B cell (primary cell): Measurements from ENCODE around the gene HLA-C. TPM values are rescaled to one million over a fixed set of nuclear protein-coding genes. Genes with fewer than 3 reads are reported as not detected.
"Not testable (repeated sequence)": the region's sequence is repeated elsewhere in the genome, so short reads cannot be mapped to it uniquely, and the experiment has no call there.

Experiments
- ATAC-seq: fragments of 200-7000 bp; cut with Tn5 transposase; one replicate; pipeline ENCODE4 v1.10.0; 2021; ENCODE audit warnings: low read depth, mild to moderate bottlenecking, moderate number of reproducible peaks, moderate library complexity
- CTCF ChIA-PET: fragments of 350-600 bp; sonication (Branson Sonifier 250); formaldehyde crosslinking; loops from one replicate; lab custom pipeline; 2021; ENCODE audit warnings: antibody characterized with exemption, inconsistent platforms; lab: Charles Lee
- POLR2A ChIA-PET: fragments of 350-600 bp; sonication (Branson Sonifier 250); formaldehyde crosslinking; loops from one replicate; lab custom pipeline; 2021; ENCODE audit warnings: antibody characterized with exemption; lab: Charles Lee
- DNase-seq: peaks from one replicate; pipeline ENCODE4 v3.0.0; 2013
- H2AFZ ChIP-seq: 2 replicates; pipeline ENCODE4 v1.6.1; 2012; ENCODE audit warnings: mild to moderate bottlenecking, low read depth, low read length; ENCODE audit not compliant: insufficient read depth, poor library complexity, severe bottlenecking
- H3K27ac ChIP-seq, 2 donors: 1 replicate in 1 of 2; 2 replicates in 1 of 2; pipeline ENCODE4 v1.5.1; 2012 to 2013; ENCODE audit warnings: low read length in 2 of 2, mild to moderate bottlenecking in 2 of 2, moderate library complexity in 1 of 2
- H3K27me3 ChIP-seq, 4 experiments: fragments of 200-600 bp in 1 of 4; sonication (generic) in 1 of 4; replicated peaks in 1 of 4; 1 replicate in 2 of 4; 2 replicates in 2 of 4; pipeline versions ENCODE4 v1.6.1 to v1.7.0; 2013 to 2016; ENCODE audit warnings: low read length in 3 of 4, mild to moderate bottlenecking in 2 of 4, mixed read lengths in 1 of 4, moderate library complexity in 1 of 4; ENCODE audit not compliant: insufficient read depth in 4 of 4, control insufficient read depth in 3 of 4; ENCODE audit errors: control extremely low read depth in 1 of 4
- H3K36me3 ChIP-seq, 2 experiments: replicated peaks in 1 of 2; 1 replicate in 1 of 2; 2 replicates in 1 of 2; pipeline versions ENCODE4 v1.6.1 to v1.7.1; 2013; ENCODE audit warnings: low read length in 1 of 2; ENCODE audit not compliant: insufficient read depth in 2 of 2, control insufficient read depth in 1 of 2; ENCODE audit errors: control extremely low read depth in 1 of 2, extremely low read depth in 1 of 2
- H3K4me1 ChIP-seq, 2 donors: fragments of 200-600 bp in 1 of 2; sonication (generic) in 1 of 2; 1 replicate in 1 of 2; 2 replicates in 1 of 2; pipeline versions ENCODE4 v1.5.1 to v1.6.1; 2013 to 2017; ENCODE audit warnings: low read length in 2 of 2; ENCODE audit not compliant: control insufficient read depth in 2 of 2, insufficient read depth in 2 of 2
- H3K4me2 ChIP-seq: replicated peaks from 2 replicates; pipeline ENCODE3; 2012; ENCODE audit warnings: mild to moderate bottlenecking, low read depth, low read length; ENCODE audit not compliant: poor library complexity, severe bottlenecking
- H3K4me3 ChIP-seq, 5 experiments: fragments of 200-600 bp in 1 of 5; sonication (generic) in 1 of 5; 1 replicate in 3 of 5; 2 replicates in 2 of 5; pipeline versions ENCODE4 v1.5.1 to v1.7.0; 2011 to 2016; ENCODE audit warnings: low read length in 4 of 5, mild to moderate bottlenecking in 4 of 5, low read depth in 2 of 5, control low read depth in 1 of 5, moderate library complexity in 1 of 5; ENCODE audit not compliant: insufficient read depth in 1 of 5; ENCODE audit errors: control extremely low read depth in 1 of 5, extremely low read depth in 1 of 5
- H3K79me2 ChIP-seq: fragments of 200-600 bp; sonication (generic); one replicate; pipeline ENCODE4 v1.6.0; 2016; ENCODE audit warnings: low read length; ENCODE audit not compliant: control insufficient read depth, insufficient read depth
- H3K9ac ChIP-seq: fragments of 200-600 bp; sonication (generic); 2 replicates; pipeline ENCODE4 v1.6.1; 2017; ENCODE audit warnings: mild to moderate bottlenecking, low read length, moderate library complexity
- H3K9me3 ChIP-seq, 3 donors: one replicate each; pipeline versions ENCODE4 v1.6.1 to v1.7.1; 2013; ENCODE audit warnings: low read length in 2 of 3; ENCODE audit not compliant: control insufficient read depth in 2 of 3, insufficient read depth in 1 of 3; ENCODE audit errors: control extremely low read depth in 1 of 3
- H4K20me1 ChIP-seq: 2 replicates; pipeline ENCODE4 v1.6.0; 2012; ENCODE audit warnings: mild to moderate bottlenecking, low read length; ENCODE audit not compliant: insufficient read depth, control insufficient read depth, poor library complexity, severe bottlenecking
- H3K27ac Mint-ChIP-seq: one replicate; pipeline ENCODE4 v1.8.0; 2021; ENCODE audit warnings: mixed read lengths
- H3K27me3 Mint-ChIP-seq: one replicate; pipeline ENCODE4 v1.8.0; 2021; ENCODE audit warnings: mixed read lengths
- H3K4me1 Mint-ChIP-seq: one replicate; pipeline ENCODE4 v1.8.0; 2021; ENCODE audit warnings: mixed read lengths
- H3K4me3 Mint-ChIP-seq: one replicate; pipeline ENCODE4 v1.8.0; 2021; ENCODE audit warnings: mixed read lengths
- H3K9me3 Mint-ChIP-seq: one replicate; pipeline ENCODE4 v1.8.0; 2022; ENCODE audit warnings: mixed read lengths; ENCODE audit not compliant: insufficient read depth
- EZH2 ChIP-seq: IDR thresholded peaks from 2 replicates; pipeline ENCODE4 v1.6.1; 2012; ENCODE audit warnings: borderline replicate concordance, low read depth, mild to moderate bottlenecking, moderate library complexity, low read length; ENCODE audit not compliant: insufficient read depth, poor library complexity, severe bottlenecking
- WGBS: methylation state at CpG from one replicate; pipeline ENCODE4 v1.1.5; 2013; ENCODE audit warnings: missing lambda C conversion rate; ENCODE audit not compliant: insufficient coverage; 5-methylcytosine and 5-hydroxymethylcytosine counted together
- intact Hi-C: fragments of 100-400 bp; cut with micrococcal nuclease; formaldehyde crosslinking; loops from one replicate; pipeline ENCODE4 v1.10.0; 2022
- polyA plus RNA-seq: library from polyadenylated mRNA; depleted of rRNA; stranded (reverse); fragments of >200 nt; gene quantifications from 2 replicates; pipeline ENCODE4 v1.2.3, GENCODE V29; 2012
- total RNA-seq, 2 donors: library from RNA; stranded (reverse); fragments of 120-200 nt in 1 of 2; gene quantifications; 1 replicate in 1 of 2; 2 replicates in 1 of 2; pipeline versions ENCODE4 v1.2.3 to v1.2.4, GENCODE V29; 2013 to 2022
- TF ChIP-seq, protein P1 (sequence below): fragments of 200-600 bp; IDR thresholded peaks from one replicate; pipeline ENCODE4 v1.8.0; 2022; ENCODE audit warnings: antibody characterized with exemption, mild to moderate bottlenecking

HLA-C gene
- total and polyA plus RNA-seq, 2 donors (not counting 1 experiment from before 2014, with no cell fraction given) = 998 to 1,983 TPM

DNA sequence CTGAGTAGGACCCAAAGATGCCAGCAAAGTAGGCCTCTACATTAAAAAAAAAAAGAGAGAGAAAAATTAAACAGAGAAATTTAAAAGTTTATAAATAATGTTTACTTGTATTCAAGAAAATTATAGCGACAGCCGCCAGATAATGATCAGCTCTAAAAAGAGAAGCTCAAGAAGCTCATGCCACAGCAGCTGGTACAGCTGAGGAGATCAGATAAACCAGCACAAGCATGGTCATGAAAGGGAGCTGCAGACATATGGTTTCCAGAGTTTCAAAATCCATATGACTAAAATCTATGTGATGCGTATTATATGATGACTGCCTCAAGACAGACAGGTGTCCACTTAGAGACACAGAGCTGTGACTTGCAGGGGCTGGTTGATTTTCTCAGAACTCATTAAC is 13.6 kb upstream of the HLA-C start:
- H3K79me2 ChIP-seq = no peaks in the 10 kb centered on the region
- no peaks in the 10 kb centered on the region for H3K4me1 ChIP-seq
- H3K36me3 ChIP-seq = no peaks in the 10 kb centered on the region
- ATAC-seq (no peak), DNase-seq (no peak)
- no peak for TF ChIP-seq EZH2
- TF ChIP-seq, protein P1, sequence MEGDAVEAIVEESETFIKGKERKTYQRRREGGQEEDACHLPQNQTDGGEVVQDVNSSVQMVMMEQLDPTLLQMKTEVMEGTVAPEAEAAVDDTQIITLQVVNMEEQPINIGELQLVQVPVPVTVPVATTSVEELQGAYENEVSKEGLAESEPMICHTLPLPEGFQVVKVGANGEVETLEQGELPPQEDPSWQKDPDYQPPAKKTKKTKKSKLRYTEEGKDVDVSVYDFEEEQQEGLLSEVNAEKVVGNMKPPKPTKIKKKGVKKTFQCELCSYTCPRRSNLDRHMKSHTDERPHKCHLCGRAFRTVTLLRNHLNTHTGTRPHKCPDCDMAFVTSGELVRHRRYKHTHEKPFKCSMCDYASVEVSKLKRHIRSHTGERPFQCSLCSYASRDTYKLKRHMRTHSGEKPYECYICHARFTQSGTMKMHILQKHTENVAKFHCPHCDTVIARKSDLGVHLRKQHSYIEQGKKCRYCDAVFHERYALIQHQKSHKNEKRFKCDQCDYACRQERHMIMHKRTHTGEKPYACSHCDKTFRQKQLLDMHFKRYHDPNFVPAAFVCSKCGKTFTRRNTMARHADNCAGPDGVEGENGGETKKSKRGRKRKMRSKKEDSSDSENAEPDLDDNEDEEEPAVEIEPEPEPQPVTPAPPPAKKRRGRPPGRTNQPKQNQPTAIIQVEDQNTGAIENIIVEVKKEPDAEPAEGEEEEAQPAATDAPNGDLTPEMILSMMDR = no peak
- no peak overlapping the region for H3K4me2 ChIP-seq
- H3K9me3 ChIP-seq = peaks cover 0 to 2% (median 0%) of the 10 kb centered on the region in 3 donors
- no peaks in the 10 kb centered on the region for H4K20me1 ChIP-seq
- no peak overlapping the region for H3K4me3 Mint-ChIP-seq
- H3K9me3 Mint-ChIP-seq = no peaks in the 10 kb centered on the region
- H2AFZ ChIP-seq = no peak overlapping the region
- POLR2A ChIA-PET = interaction anchor here (0.8 to 1.0 kb wide), 2 partner anchors 12 to 27 kb away, joined by 3 read pairs; no protein-coding TSS in a partner anchor
- no peaks in the 10 kb centered on the region for H3K4me1 Mint-ChIP-seq
- no peak overlapping the region for H3K4me3 ChIP-seq
- H3K9ac ChIP-seq = no peak overlapping the region
- CTCF ChIA-PET = interaction anchor here (0.6 to 0.9 kb wide), 2 partner anchors 40 to 81 kb away, joined by 3 read pairs; no protein-coding TSS in a partner anchor
- 58% methylated on average over 2 of the region's 3 CpGs for WGBS
- no peak overlapping the region for H3K27ac ChIP-seq
- peaks cover 0 to 5% (median 0%) of the 10 kb centered on the region in 4 experiments for H3K27me3 ChIP-seq
- H3K27ac Mint-ChIP-seq = no peak overlapping the region
- intact Hi-C loops = no loop called here
- no peaks in the 10 kb centered on the region for H3K27me3 Mint-ChIP-seq

DNA sequence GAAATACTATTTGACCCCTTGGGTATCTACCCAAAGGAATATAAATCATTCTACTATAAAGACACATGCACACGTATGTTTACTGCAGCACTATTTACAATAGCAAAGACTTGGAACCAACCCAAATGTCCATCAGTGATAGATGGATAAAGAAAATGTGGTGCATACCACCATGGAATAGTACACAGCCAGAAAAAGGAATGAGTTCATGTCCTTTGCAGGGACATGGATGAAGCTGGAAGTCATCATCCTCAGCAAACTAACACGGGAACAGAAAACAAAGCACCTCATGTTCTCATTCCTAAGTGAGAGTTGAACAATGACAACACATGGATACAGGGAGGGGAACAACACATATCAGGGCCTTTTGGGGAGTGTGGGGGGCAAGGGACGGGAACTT is 7.8 kb upstream of the HLA-C start:
- H3K9me3 Mint-ChIP-seq, H3K27ac ChIP-seq, H2AFZ ChIP-seq, H3K27ac Mint-ChIP-seq, H3K9me3 ChIP-seq, H3K27me3 ChIP-seq, H3K27me3 Mint-ChIP-seq, CTCF ChIA-PET, H3K79me2 ChIP-seq, POLR2A ChIA-PET, DNase-seq, ATAC-seq, H3K4me2 ChIP-seq, H3K4me3 ChIP-seq, H3K9ac ChIP-seq, intact Hi-C loops, H3K4me1 ChIP-seq, H3K4me3 Mint-ChIP-seq, H3K36me3 ChIP-seq, H3K4me1 Mint-ChIP-seq, H4K20me1 ChIP-seq: not testable (repeated sequence)
- no CpG with 5 or more reads among the region's 3 CpGs for WGBS
